Left renal cortex interstitium (tissue), 4 donors: ENCODE results near the gene CA5A. TPM values are rescaled to one million over a fixed set of nuclear protein-coding genes. Genes with fewer than 3 reads are reported as not detected.
"Not testable (repeated sequence)": the region's sequence is repeated elsewhere in the genome, so short reads cannot be mapped to it uniquely, and the experiment has no call there.

Experiments
- DNase-seq, 4 donors: peaks; one replicate each; pipeline ENCODE4 v3.0.0-alpha.2; 2013; ENCODE audit warnings: low read depth in 4 of 4, low spot score in 2 of 4, missing footprints in 1 of 4
- polyA plus RNA-seq, 4 donors: library from polyadenylated mRNA; unstranded; fragments of 120-200 nt; gene quantifications; one replicate each; pipeline ENCODE4 v1.2.1, GENCODE V29; 2013; ENCODE audit not compliant: insufficient read length in 4 of 4

Gene CA5A
- polyA plus RNA-seq, 4 donors = 0.13 to 0.26 (median 0.23) TPM

GRCh38 chr16:87900489-87900888 lies 35.8 kb downstream of the CA5A start:
- DNase-seq = not testable (repeated sequence)

- DNase-seq = no peak
These were observed 38.5 kb downstream of the CA5A start for GRCh38 chr16:87897521-87898505.

GRCh38 chr16:87896924-87897520 lies 39.3 kb downstream of the CA5A start:
- DNase-seq = not testable (repeated sequence)

GRCh38 chr16:87896176-87896890 lies 40.0 kb downstream of the CA5A start:
- DNase-seq = not testable (repeated sequence)

GRCh38 chr16:87895641-87896141 lies 40.6 kb downstream of the CA5A start:
- no peak for DNase-seq

- DNase-seq = not testable (repeated sequence)
These were observed 42.3 kb downstream of the CA5A start for GRCh38 chr16:87894005-87894404.

GRCh38 chr16:87891764-87892163 lies 44.6 kb downstream of the CA5A start:
- no peak for DNase-seq

- DNase-seq = not testable (repeated sequence)
These were observed 46.6 kb downstream of the CA5A start for GRCh38 chr16:87889762-87890161.

GRCh38 chr16:87888346-87888745 lies 48.0 kb downstream of the CA5A start:
- DNase-seq = not testable (repeated sequence)

GRCh38 chr16:87887931-87888330 lies 48.4 kb downstream of the CA5A start:
- DNase-seq = not testable (repeated sequence)

GRCh38 chr16:87885371-87885967 lies 50.9 kb downstream of the CA5A start:
- not testable (repeated sequence) for DNase-seq

GRCh38 chr16:87882436-87883019 lies 53.8 kb downstream of the CA5A start:
- no peak for DNase-seq

GRCh38 chr16:87881324-87882200 lies 54.8 kb downstream of the CA5A start:
- no peak for DNase-seq

- no peak for DNase-seq
These were observed 56.1 kb downstream of the CA5A start for GRCh38 chr16:87880117-87880696.

GRCh38 chr16:87879411-87880013 lies 56.8 kb downstream of the CA5A start:
- not testable (repeated sequence) for DNase-seq

- no peak for DNase-seq
These were observed 57.6 kb downstream of the CA5A start for GRCh38 chr16:87878704-87879103.

GRCh38 chr16:87877942-87878507 lies 58.3 kb downstream of the CA5A start:
- DNase-seq = no peak
